Progenitor cell of endocrine pancreas (in vitro differentiated cells): ENCODE measurements around the gene PRR16. TPM values are rescaled to one million over a fixed set of nuclear protein-coding genes. Genes with fewer than 3 reads are reported as not detected.
"Not testable (repeated sequence)": the region's sequence is repeated elsewhere in the genome, so short reads cannot be mapped to it uniquely, and the experiment has no call there.

Experiments
- DNase-seq: peaks from one replicate; pipeline ENCODE4 v3.0.0; 2021; ENCODE audit warnings: low spot score; ENCODE audit not compliant: unreplicated experiment
- H3K27ac Mint-ChIP-seq: 2 replicates; pipeline ENCODE4 v1.8.0; 2021; ENCODE audit warnings: mild to moderate bottlenecking, moderate library complexity, mixed read lengths
- H3K27me3 Mint-ChIP-seq: 2 replicates; pipeline ENCODE4 v1.8.0; 2021; ENCODE audit warnings: mixed read lengths
- H3K36me3 Mint-ChIP-seq: 2 replicates; pipeline ENCODE4 v1.8.0; 2022; ENCODE audit warnings: mixed read lengths; ENCODE audit not compliant: insufficient read depth
- H3K4me1 Mint-ChIP-seq: 2 replicates; pipeline ENCODE4 v1.8.0; 2021; ENCODE audit warnings: low read depth, mixed read lengths
- H3K4me3 Mint-ChIP-seq: 2 replicates; pipeline ENCODE4 v1.8.0; 2021; ENCODE audit warnings: low read depth, mild to moderate bottlenecking, moderate library complexity, mixed read lengths
- H3K9me3 Mint-ChIP-seq: 2 replicates; pipeline ENCODE4 v1.8.0; 2021; ENCODE audit warnings: low read depth, mixed read lengths
- CTCF ChIP-seq: fragments of 200-600 bp; sonication (generic); IDR thresholded peaks from one replicate; pipeline ENCODE4 v1.5.0; 2021; ENCODE audit warnings: antibody characterized with exemption, mild to moderate bottlenecking; ENCODE audit not compliant: unreplicated experiment
- total RNA-seq: library from RNA; stranded (reverse); gene quantifications from 2 replicates; pipeline ENCODE4 v1.2.1, GENCODE V29; 2021

The PRR16 gene
- total RNA-seq, 1 donor from 2014 or later, result not detected

DNA sequence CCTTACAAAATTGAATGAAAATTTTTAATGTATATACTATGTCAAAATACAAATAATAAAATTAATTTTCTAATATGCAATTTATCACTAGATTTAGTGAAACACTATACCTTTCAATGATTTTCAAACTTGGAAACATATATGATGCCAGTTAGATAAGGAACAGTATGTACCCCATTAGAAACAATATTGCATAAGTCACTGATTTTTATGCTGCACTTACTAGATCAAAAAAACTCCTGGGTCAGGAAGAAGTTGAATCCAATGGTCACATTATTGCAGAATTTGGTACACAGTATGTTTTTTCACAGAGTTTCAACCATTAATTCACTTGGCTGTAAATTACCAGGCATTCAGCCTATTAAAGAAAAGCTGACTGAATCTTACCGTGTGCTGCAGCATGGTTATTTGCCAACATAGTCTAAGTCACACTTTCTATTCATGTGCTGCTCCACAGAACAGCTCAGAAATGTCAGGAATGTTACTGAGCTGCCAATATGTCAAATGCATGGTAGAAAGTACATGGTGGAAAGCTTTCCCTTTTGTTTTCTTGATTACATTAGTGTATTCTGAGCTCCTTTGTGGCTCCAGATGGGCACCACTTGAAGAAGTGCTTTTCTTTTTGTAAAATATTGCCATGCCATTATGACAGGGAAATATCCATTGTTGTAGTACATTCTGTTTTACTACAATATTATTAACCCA is 9.9 kb upstream of the PRR16 start:
- peaks cover 2% of the 10 kb centered on the region for H3K9me3 Mint-ChIP-seq

GRCh38 chr5:120456006-120456405 is 8.1 kb upstream of the PRR16 start:
- TF ChIP-seq CTCF, result no peak
- Mint-ChIP-seq H3K4me3 (no peak overlapping the region), H3K9me3 (no peaks in the 10 kb centered on the region), H3K27ac (no peak overlapping the region), H3K27me3 (peaks cover 5% of the 10 kb centered on the region), H3K4me1 (peaks cover 16% of the 10 kb centered on the region), H3K36me3 (no peaks in the 10 kb centered on the region)
- DNase-seq, result no peak

More for the DNA sequence above, 9.9 kb upstream of the PRR16 start:
- no peak for DNase-seq
- peaks cover 16% of the 10 kb centered on the region for H3K4me1 Mint-ChIP-seq
- TF ChIP-seq CTCF, result no peak
- no peaks in the 10 kb centered on the region for H3K36me3 Mint-ChIP-seq
- H3K4me3 Mint-ChIP-seq, result no peak overlapping the region
- peak overlapping the region; percentile 73 for H3K27ac Mint-ChIP-seq
- peaks cover 3% of the 10 kb centered on the region for H3K27me3 Mint-ChIP-seq

GRCh38 chr5:120457839-120458507 is 6.1 kb upstream of the PRR16 start:
- DNase-seq, result peak; percentile 43
- peak; percentile 84 for TF ChIP-seq CTCF
- Mint-ChIP-seq H3K36me3 (no peaks in the 10 kb centered on the region), H3K27me3 (peaks cover 23% of the 10 kb centered on the region), H3K4me3 (peak overlapping the region; percentile 48), H3K27ac (no peak overlapping the region), H3K9me3 (no peaks in the 10 kb centered on the region), H3K4me1 (peaks cover 16% of the 10 kb centered on the region)

DNA sequence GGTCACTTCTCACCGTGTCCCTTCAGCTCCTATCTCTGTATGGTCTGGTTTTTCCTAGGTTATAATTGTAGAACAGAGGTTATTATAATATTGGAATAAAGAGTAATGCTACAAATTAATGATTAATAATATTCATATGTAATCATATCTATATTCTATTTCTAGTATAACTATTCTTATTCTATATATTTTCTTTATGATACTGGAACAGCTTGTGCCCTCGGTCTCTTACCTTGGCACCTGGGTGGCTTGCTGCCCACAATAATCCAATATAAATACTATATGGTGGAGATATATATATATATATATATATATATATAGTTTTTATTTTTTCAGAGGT is 5.6 kb upstream of the PRR16 start:
- not testable (repeated sequence) for H3K36me3 Mint-ChIP-seq, H3K27ac Mint-ChIP-seq, DNase-seq, H3K4me3 Mint-ChIP-seq, H3K9me3 Mint-ChIP-seq
- Mint-ChIP-seq H3K27me3 (peaks cover 28% of the 10 kb centered on the region), H3K4me1 (peaks cover 14% of the 10 kb centered on the region)

DNA sequence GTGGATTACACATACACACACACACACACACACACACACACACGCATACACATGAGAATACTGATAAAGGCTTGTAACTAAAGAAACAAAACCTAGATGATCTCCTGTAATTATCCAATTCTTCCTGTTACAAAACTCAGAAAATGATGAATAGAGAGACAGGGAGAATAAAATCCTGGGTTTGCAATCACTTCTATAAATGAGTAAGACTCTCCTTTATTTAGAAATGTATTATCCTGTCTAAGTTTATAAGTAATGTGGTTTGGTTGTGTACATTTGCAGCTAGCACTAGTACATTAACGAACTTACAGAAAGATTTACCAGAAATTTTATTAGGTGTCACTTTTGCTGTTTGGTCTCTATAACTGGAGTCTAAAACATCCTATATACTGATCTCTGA is 2.8 kb upstream of the PRR16 start:
- no peak for TF ChIP-seq CTCF
- Mint-ChIP-seq H3K9me3 (no peaks in the 10 kb centered on the region), H3K36me3 (no peaks in the 10 kb centered on the region), H3K27me3 (peaks cover 53% of the 10 kb centered on the region), H3K4me1 (peaks cover 4% of the 10 kb centered on the region), H3K4me3 (no peak overlapping the region), H3K27ac (no peak overlapping the region)
- DNase-seq, result no peak
